NCI-H69 (cell line): Measurements from ENCODE around the gene CYP4X1.
"Not testable (repeated sequence)": the region's sequence is repeated elsewhere in the genome, so short reads cannot be mapped to it uniquely, and the experiment has no call there.

Source experiments
- DNase-seq: peaks from one replicate; lab custom pipeline; 2025; lab: John Stamatoyannopoulos, UW

The CYP4X1 gene

DNA sequence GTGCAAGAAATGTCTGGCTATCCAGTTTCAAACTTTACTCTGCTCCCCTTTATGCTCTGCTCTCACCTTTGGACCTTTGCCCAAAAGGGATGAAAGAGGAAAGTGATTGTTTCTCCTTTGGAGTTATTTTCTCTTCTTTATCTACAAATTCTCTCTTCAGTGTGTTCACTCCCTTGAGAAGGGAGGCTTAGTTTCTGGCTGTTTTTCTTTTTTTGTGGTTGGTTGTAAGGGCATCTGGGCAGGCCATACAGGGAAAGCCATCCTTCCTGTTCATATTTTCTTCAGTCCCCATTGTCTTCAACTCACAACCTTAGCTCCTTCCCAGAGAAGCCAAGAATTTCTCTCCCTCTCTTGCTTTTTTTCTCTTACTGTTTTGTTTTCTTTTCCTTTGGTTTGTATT is 46.0 kb downstream of the CYP4X1 start:
- not testable (repeated sequence) for DNase-seq

DNA sequence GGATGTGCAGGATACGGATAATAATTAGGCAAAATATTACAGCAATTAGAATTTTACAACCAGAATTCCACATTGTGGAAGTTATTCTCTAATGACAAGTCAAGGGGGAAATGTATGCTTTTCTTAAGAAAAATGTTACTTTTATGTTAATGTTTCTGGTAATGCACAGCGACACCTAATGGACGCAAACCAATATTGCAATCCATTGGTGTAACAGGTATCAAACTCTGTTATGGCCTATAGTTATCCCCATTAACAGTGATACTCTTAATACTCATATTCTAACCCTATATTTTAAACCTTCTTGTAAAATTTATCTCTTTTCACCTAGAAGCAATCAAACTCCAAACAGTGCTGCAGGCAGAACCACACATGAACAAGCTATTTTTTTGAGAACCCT is 65.9 kb downstream of the CYP4X1 start:
- DNase-seq, result peak; percentile 10

DNA sequence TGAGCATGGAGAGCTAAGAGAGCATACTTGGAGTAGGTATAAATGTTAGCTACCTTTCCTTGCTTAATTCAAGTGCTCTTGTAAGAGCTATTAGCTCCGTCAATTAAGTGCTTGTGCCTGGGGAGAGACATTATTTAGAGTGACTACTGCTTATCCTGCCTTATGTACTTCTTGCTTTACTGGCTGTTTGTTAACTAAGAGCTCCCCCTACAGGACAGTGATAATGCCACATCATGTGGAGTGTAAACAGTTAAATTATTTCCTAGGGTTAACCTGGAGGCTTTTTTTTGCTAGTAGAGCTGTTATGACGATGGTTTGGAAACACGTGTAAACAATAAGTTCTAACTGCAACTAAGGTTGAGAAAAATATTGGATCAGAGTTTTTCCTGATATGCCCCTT is 68.0 kb downstream of the CYP4X1 start:
- DNase-seq, result not testable (repeated sequence)
